GM12873 (cell line): ENCODE results near the gene CA10.

Experiments used
- TF ChIP-seq, protein P1 (sequence below): IDR thresholded peaks from 2 replicates; pipeline ENCODE4 v1.5.1; 2012; ENCODE audit warnings: low read depth, mild to moderate bottlenecking, moderate library complexity, low read length, control low read depth; ENCODE audit not compliant: insufficient read depth; ENCODE audit errors: missing control alignments

CA10 gene

DNA sequence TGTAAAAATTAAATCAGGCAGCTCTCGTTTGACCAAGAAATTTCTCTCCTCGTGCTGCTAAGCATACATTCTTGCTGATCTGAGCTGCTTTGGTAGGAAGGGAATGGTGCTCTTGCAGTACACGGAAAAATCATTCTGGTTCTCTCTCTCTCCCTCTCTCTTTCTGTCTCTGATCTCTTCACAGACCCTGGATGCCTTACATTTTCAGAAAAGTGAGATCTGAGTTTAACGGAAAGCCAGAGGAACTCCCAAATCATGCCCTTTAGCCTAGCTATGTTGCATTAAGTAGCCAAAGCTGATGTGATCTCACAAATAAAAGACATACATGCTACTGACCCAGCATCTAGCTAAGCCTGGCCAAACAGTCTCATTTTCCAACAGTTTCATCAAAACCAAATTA, 4.0 kb downstream of the CA10 start:
- TF ChIP-seq, protein P1, sequence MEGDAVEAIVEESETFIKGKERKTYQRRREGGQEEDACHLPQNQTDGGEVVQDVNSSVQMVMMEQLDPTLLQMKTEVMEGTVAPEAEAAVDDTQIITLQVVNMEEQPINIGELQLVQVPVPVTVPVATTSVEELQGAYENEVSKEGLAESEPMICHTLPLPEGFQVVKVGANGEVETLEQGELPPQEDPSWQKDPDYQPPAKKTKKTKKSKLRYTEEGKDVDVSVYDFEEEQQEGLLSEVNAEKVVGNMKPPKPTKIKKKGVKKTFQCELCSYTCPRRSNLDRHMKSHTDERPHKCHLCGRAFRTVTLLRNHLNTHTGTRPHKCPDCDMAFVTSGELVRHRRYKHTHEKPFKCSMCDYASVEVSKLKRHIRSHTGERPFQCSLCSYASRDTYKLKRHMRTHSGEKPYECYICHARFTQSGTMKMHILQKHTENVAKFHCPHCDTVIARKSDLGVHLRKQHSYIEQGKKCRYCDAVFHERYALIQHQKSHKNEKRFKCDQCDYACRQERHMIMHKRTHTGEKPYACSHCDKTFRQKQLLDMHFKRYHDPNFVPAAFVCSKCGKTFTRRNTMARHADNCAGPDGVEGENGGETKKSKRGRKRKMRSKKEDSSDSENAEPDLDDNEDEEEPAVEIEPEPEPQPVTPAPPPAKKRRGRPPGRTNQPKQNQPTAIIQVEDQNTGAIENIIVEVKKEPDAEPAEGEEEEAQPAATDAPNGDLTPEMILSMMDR, result no peak

DNA sequence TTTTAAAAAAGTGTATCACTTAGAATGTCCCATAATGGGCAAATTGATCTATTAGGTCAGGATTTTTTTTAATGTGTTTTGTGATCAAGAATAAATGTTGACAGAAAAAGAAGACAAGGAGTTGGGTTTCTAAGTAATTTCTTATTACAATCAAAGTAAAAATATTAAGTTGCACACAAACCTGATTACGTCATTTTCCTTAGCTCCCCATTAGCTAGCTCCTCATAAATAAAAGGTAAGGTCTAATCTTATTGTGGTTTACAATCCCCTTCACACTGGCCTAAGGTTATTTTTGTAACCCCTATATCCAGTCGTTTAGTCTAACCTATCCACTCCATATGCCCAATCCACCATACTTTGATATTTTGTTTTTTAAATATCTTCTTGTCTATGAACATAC, 7.6 kb downstream of the CA10 start:
- TF ChIP-seq, protein P1, result no peak

GRCh38 chr17:52149626-52150025, 8.9 kb downstream of the CA10 start:
- TF ChIP-seq, protein P1, result no peak

DNA sequence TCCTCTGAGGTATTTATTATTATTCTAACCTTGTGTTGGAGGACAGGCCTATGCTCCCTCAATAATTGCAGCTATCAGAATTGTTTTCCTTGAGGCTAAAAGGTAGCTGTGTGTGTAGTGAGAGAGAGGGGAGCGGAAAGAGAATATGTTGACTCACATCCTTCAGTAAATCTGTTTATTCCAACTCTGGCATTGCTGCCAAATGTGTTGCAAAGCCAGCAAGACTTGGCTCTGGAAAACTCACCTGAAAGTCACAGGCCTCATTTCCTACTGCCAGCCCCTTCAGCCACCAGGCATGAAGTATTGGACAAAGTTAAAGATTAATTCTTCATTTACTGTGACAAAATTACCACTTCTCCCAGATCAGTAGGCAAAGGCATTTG, 9.6 kb downstream of the CA10 start:
- TF ChIP-seq, protein P1, result no peak

DNA sequence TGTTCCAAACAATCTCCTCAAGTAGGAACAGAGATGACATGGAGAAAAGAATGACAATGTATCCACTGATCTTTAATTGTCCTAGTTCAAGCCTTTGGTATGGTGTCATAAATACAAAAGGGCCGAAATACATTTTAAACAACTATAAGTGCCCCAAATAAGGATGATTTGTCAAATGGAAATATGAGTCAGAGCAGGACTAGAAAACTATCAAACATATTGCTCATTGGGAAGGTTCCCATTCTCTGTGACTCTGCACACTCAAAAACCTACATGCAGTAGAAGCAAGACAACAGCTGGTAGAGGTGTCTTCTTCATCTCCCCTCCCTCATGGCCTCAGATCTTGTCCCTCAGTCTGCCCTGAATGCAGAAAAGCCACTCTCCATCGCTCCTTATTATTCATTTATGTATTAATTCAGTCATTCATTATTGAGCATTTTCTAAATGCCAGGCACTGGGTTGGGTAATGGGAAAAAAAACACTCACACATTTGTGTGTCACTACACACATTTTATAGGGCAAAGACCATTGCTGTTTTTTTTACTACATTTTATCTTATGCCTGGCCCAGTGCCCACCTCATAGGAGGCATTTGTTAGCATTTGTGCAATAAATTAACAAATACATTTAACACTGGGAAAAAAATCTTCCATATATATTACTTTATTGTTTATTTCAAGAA, 10.1 kb downstream of the CA10 start:
- TF ChIP-seq, protein P1, result no peak

DNA sequence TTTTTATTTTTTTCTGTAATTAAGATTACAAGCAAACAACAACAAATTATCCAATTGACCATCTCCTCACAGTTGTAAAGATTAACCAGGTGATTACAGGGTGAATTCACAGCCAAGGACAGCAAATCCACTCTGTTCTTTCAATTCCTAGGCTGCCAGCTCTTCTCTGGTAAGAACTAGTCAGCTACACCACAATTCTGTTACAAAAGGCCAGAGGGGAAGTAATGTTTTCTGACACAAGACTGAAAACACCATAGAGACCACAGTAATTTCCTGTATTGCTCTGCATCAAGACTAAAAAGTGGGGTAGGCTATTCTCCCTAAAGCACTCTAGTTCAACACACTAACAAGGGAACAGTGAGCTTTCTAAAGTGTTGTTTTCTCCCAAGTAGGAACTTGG, 10.6 kb downstream of the CA10 start:
- TF ChIP-seq, protein P1, result no peak

DNA sequence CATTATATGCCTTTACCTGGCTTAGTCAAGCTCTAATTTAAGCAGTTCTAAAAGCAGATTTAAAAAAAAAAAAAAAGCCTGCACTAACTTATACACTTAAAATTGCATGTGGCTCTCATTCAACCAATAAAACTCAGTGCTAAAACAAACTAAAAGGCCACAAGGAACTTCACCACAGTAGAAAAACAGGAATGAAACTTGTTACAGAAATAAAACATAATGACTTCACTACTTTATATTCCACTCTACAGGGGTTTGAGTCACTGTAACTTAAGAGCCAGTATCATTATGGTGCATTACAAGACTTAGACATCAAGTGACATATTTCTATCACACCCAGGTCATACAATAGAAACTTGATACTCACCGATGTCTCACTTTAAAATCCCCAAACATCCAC, 11.1 kb downstream of the CA10 start:
- TF ChIP-seq, protein P1, result no peak
